Neural progenitor cell (in vitro differentiated cells): ENCODE measurements around the gene GPRC5B. TPM values are rescaled to one million over a fixed set of nuclear protein-coding genes. Genes with fewer than 3 reads are reported as not detected.

Source experiments
- DNase-seq: peaks from one replicate; pipeline ENCODE4 v3.0.0-alpha.2; 2016; ENCODE audit warnings: low spot score
- H2AFZ ChIP-seq: fragments of 200-600 bp; sonication (generic); replicated peaks from 2 replicates; pipeline ENCODE4 v1.6.1; 2016; ENCODE audit warnings: antibody characterized with exemption
- H3F3A ChIP-seq: fragments of 200-600 bp; sonication (generic); 2 replicates; pipeline ENCODE4 v1.6.1; 2016; ENCODE audit warnings: antibody characterized with exemption, low read depth
- H3K27ac ChIP-seq: fragments of 200-600 bp; sonication (generic); 2 replicates; pipeline ENCODE4 v1.5.1; 2016; ENCODE audit warnings: mild to moderate bottlenecking
- H3K27me3 ChIP-seq: fragments of 200-600 bp; sonication (generic); 2 replicates; pipeline ENCODE4 v1.6.1; 2016; ENCODE audit warnings: mild to moderate bottlenecking, moderate library complexity
- H3K36me3 ChIP-seq: fragments of 200-600 bp; sonication (generic); 2 replicates; pipeline ENCODE4 v1.5.1; 2016
- H3K4me1 ChIP-seq: fragments of 200-600 bp; sonication (generic); 2 replicates; pipeline ENCODE4 v1.6.1; 2016; ENCODE audit warnings: mixed run types
- H3K4me2 ChIP-seq: fragments of 200-600 bp; sonication (generic); 2 replicates; pipeline ENCODE4 v1.6.1; 2016
- H3K4me3 ChIP-seq: fragments of 200-600 bp; sonication (generic); 2 replicates; pipeline ENCODE4 v1.5.1; 2016
- H3K79me2 ChIP-seq: fragments of 200-600 bp; sonication (generic); 2 replicates; pipeline ENCODE4 v1.6.1; 2016; ENCODE audit warnings: low read depth
- H3K9ac ChIP-seq: fragments of 200-600 bp; sonication (generic); 2 replicates; pipeline ENCODE4 v1.6.1; 2016
- H3K9me3 ChIP-seq: fragments of 200-600 bp; sonication (generic); 2 replicates; pipeline ENCODE4 v1.5.1; 2016; ENCODE audit warnings: low read depth
- H4K20me1 ChIP-seq: fragments of 200-600 bp; sonication (generic); 2 replicates; pipeline ENCODE4 v1.6.1; 2016; ENCODE audit warnings: low read depth
- H3K27ac Mint-ChIP-seq: 3 replicates; pipeline ENCODE4 v1.8.0; 2021; ENCODE audit warnings: mixed read lengths
- H3K27me3 Mint-ChIP-seq: 2 replicates; pipeline ENCODE4 v1.8.0; 2022; ENCODE audit warnings: low read depth, mild to moderate bottlenecking, inconsistent platforms, moderate library complexity, mixed read lengths; ENCODE audit not compliant: insufficient read depth
- H3K36me3 Mint-ChIP-seq: 3 replicates; pipeline ENCODE4 v1.8.0; 2021; ENCODE audit warnings: mixed read lengths
- H3K4me1 Mint-ChIP-seq: 3 replicates; pipeline ENCODE4 v1.8.0; 2021; ENCODE audit warnings: mixed read lengths
- H3K4me3 Mint-ChIP-seq: 3 replicates; pipeline ENCODE4 v1.8.0; 2021; ENCODE audit warnings: mild to moderate bottlenecking, moderate library complexity, mixed read lengths
- H3K9me3 Mint-ChIP-seq: 3 replicates; pipeline ENCODE4 v1.8.0; 2020; ENCODE audit warnings: mixed read lengths
- EZH2 ChIP-seq: fragments of 200-600 bp; sonication (generic); IDR thresholded peaks from 2 replicates; pipeline ENCODE4 v1.6.1; 2017; ENCODE audit warnings: antibody characterized with exemption, mild to moderate bottlenecking, moderate library complexity
- EZH2phosphoT487 ChIP-seq: fragments of 200-600 bp; sonication (generic); IDR thresholded peaks from 2 replicates; pipeline ENCODE4 v1.6.1; 2017; ENCODE audit warnings: antibody characterized with exemption
- total RNA-seq: library from RNA; depleted of rRNA; stranded (reverse); fragments of >200 nt; gene quantifications from 2 replicates; pipeline ENCODE4 v1.2.3, GENCODE V29; 2015; ENCODE audit warnings: low replicate concordance
- TF ChIP-seq, protein P1 (sequence below): fragments of 200-600 bp; sonication (generic); IDR thresholded peaks from 2 replicates; pipeline ENCODE4 v1.5.1; 2017; ENCODE audit warnings: antibody characterized with exemption, mild to moderate bottlenecking

Gene GPRC5B
- total RNA-seq, 1 donor from 2014 or later = 21.1 TPM

GRCh38 chr16:19857593-19858339 lies 26.9 kb downstream of the GPRC5B start:
- H3K9me3 Mint-ChIP-seq = no peaks in the 10 kb centered on the region
- peaks cover 81% of the 10 kb centered on the region for H3K4me1 Mint-ChIP-seq
- Histone ChIP-seq H3K9me3 (no peaks in the 10 kb centered on the region), H2AFZ (no peak overlapping the region), H3K9ac (no peak overlapping the region), H3K27ac (no peak overlapping the region), H3K79me2 (peaks cover 31% of the 10 kb centered on the region), H3K4me2 (peak overlapping the region; percentile 28), H3K4me1 (peaks cover 65% of the 10 kb centered on the region), H4K20me1 (peaks cover 6% of the 10 kb centered on the region), H3K36me3 (no peaks in the 10 kb centered on the region), H3K4me3 (no peak overlapping the region), H3K27me3 (no peaks in the 10 kb centered on the region), H3F3A (peaks cover 72% of the 10 kb centered on the region)
- DNase-seq = no peak
- H3K36me3 Mint-ChIP-seq = peaks cover 38% of the 10 kb centered on the region
- H3K4me3 Mint-ChIP-seq = peak overlapping the region; percentile 8
- peak overlapping the region; percentile 26 for H3K27ac Mint-ChIP-seq
- H3K27me3 Mint-ChIP-seq = peaks cover 2% of the 10 kb centered on the region
- TF ChIP-seq, protein P1, sequence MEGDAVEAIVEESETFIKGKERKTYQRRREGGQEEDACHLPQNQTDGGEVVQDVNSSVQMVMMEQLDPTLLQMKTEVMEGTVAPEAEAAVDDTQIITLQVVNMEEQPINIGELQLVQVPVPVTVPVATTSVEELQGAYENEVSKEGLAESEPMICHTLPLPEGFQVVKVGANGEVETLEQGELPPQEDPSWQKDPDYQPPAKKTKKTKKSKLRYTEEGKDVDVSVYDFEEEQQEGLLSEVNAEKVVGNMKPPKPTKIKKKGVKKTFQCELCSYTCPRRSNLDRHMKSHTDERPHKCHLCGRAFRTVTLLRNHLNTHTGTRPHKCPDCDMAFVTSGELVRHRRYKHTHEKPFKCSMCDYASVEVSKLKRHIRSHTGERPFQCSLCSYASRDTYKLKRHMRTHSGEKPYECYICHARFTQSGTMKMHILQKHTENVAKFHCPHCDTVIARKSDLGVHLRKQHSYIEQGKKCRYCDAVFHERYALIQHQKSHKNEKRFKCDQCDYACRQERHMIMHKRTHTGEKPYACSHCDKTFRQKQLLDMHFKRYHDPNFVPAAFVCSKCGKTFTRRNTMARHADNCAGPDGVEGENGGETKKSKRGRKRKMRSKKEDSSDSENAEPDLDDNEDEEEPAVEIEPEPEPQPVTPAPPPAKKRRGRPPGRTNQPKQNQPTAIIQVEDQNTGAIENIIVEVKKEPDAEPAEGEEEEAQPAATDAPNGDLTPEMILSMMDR = no peak
- TF ChIP-seq EZH2phosphoT487 = no peak
- no peak for TF ChIP-seq EZH2

GRCh38 chr16:19856120-19856519 lies 28.5 kb downstream of the GPRC5B start:
- peaks cover 79% of the 10 kb centered on the region for H3K4me1 Mint-ChIP-seq
- H3K9ac ChIP-seq = no peak overlapping the region
- no peaks in the 10 kb centered on the region for H3K27me3 ChIP-seq
- H3K27me3 Mint-ChIP-seq = peaks cover 2% of the 10 kb centered on the region
- TF ChIP-seq, protein P1 = no peak
- no peak for TF ChIP-seq EZH2phosphoT487
- TF ChIP-seq EZH2 = no peak
- no peak for DNase-seq
- H4K20me1 ChIP-seq = peaks cover 14% of the 10 kb centered on the region
- H3K4me3 Mint-ChIP-seq = no peak overlapping the region
- H3K9me3 ChIP-seq = no peaks in the 10 kb centered on the region
- H3F3A ChIP-seq = peaks cover 62% of the 10 kb centered on the region
- no peaks in the 10 kb centered on the region for H3K36me3 ChIP-seq
- no peak overlapping the region for H3K27ac ChIP-seq
- H3K27ac Mint-ChIP-seq = peak overlapping the region; percentile 35
- H3K4me2 ChIP-seq = no peak overlapping the region
- no peaks in the 10 kb centered on the region for H3K9me3 Mint-ChIP-seq
- peaks cover 55% of the 10 kb centered on the region for H3K4me1 ChIP-seq
- H2AFZ ChIP-seq = no peak overlapping the region
- peaks cover 27% of the 10 kb centered on the region for H3K79me2 ChIP-seq
- H3K36me3 Mint-ChIP-seq = peaks cover 38% of the 10 kb centered on the region
- no peak overlapping the region for H3K4me3 ChIP-seq

- Histone ChIP-seq H3K79me2 (peaks cover 12% of the 10 kb centered on the region), H3K9ac (no peak overlapping the region), H3K27ac (no peak overlapping the region), H3K4me2 (no peak overlapping the region), H2AFZ (no peak overlapping the region), H3K27me3 (no peaks in the 10 kb centered on the region), H3K4me1 (peaks cover 43% of the 10 kb centered on the region), H3F3A (peaks cover 49% of the 10 kb centered on the region), H3K36me3 (no peaks in the 10 kb centered on the region), H4K20me1 (peaks cover 14% of the 10 kb centered on the region), H3K4me3 (no peak overlapping the region), H3K9me3 (no peaks in the 10 kb centered on the region)
- no peak for DNase-seq
- TF ChIP-seq EZH2phosphoT487 = no peak
- TF ChIP-seq EZH2 = no peak
- TF ChIP-seq, protein P1 = no peak
- Mint-ChIP-seq H3K27me3 (peaks cover 3% of the 10 kb centered on the region), H3K36me3 (peaks cover 42% of the 10 kb centered on the region), H3K27ac (peak overlapping the region; percentile 37), H3K4me1 (peaks cover 77% of the 10 kb centered on the region), H3K9me3 (no peaks in the 10 kb centered on the region), H3K4me3 (no peak overlapping the region)
These were observed 30.1 kb downstream of the GPRC5B start for GRCh38 chr16:19854543-19854876.
